AG04449 (cell line): Measurements from ENCODE around the gene MITF.

Source experiments
- CTCF ChIA-PET: fragments of 350-600 bp; formaldehyde crosslinking; extraction: SDS; loops from one replicate; lab custom pipeline; 2021; ENCODE audit warnings: antibody characterized with exemption; lab: Yijun Ruan, JAX
- POLR2A ChIA-PET: fragments of 400-600, 350-600 bp; formaldehyde crosslinking; extraction: SDS; loops from one replicate; lab custom pipeline; 2020; ENCODE audit warnings: antibody characterized with exemption, inconsistent platforms; lab: Yijun Ruan, JAX
- DNase-seq: peaks from one replicate; pipeline ENCODE4 v3.0.0-alpha.2; 2010; ENCODE audit warnings: low read depth, low spot score
- H3K4me3 ChIP-seq: 2 replicates; pipeline ENCODE4 v1.5.1; 2011; ENCODE audit warnings: low read depth, mild to moderate bottlenecking, control low read depth, low read length
- TF ChIP-seq, protein P1 (sequence below): IDR thresholded peaks from one replicate; pipeline ENCODE4 v1.5.1; 2011; ENCODE audit warnings: mild to moderate bottlenecking, moderate library complexity, low read length, control low read depth, inconsistent platforms; ENCODE audit not compliant: insufficient read depth; ENCODE audit errors: missing control alignments

Gene MITF

DNA sequence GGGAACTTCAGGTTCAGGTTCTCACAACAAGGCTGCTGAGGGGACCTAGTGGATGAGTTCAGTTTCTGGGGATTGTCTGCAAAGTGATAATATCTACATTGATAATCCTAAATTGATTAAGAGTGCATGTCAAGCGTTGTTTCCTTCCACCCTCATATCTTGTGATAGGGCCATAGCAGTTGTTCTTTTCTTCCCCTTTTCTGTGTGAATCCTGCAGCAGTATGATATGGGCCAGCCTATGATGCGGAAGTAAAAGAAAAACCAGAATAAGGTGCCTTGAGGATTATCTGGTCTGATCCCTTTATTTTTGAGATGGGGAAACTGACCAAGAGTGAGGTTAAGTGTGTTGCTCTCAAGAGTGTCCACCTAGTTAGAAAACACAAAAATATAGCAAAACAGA, 86.2 kb downstream of the MITF start:
- no peak for DNase-seq
- TF ChIP-seq, protein P1, sequence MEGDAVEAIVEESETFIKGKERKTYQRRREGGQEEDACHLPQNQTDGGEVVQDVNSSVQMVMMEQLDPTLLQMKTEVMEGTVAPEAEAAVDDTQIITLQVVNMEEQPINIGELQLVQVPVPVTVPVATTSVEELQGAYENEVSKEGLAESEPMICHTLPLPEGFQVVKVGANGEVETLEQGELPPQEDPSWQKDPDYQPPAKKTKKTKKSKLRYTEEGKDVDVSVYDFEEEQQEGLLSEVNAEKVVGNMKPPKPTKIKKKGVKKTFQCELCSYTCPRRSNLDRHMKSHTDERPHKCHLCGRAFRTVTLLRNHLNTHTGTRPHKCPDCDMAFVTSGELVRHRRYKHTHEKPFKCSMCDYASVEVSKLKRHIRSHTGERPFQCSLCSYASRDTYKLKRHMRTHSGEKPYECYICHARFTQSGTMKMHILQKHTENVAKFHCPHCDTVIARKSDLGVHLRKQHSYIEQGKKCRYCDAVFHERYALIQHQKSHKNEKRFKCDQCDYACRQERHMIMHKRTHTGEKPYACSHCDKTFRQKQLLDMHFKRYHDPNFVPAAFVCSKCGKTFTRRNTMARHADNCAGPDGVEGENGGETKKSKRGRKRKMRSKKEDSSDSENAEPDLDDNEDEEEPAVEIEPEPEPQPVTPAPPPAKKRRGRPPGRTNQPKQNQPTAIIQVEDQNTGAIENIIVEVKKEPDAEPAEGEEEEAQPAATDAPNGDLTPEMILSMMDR = no peak
- CTCF ChIA-PET = no interaction called here
- POLR2A ChIA-PET = no interaction called here
- no peak overlapping the region for H3K4me3 ChIP-seq

DNA sequence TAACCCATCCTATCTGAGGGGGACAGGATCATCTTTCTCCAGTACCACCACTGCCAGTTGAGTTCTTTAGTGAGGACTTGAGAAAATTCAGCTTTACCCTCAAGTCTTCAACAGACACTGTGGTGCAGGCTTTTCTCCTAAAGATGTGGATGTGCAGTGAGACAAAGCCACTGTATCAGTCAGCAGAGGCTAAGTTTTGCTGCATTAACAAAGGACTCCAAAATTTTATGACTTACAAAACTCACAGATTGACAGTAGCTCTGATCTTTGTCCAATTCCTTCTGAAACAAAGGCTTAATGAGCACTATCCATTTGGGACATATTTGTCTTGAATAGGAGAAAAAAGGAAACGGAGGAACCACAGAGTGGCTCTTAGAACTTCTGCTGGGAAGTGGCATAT, 87.9 kb downstream of the MITF start:
- TF ChIP-seq, protein P1 = no peak
- ChIA-PET CTCF (no interaction called here), POLR2A (no interaction called here)
- H3K4me3 ChIP-seq = no peak overlapping the region
- no peak for DNase-seq

DNA sequence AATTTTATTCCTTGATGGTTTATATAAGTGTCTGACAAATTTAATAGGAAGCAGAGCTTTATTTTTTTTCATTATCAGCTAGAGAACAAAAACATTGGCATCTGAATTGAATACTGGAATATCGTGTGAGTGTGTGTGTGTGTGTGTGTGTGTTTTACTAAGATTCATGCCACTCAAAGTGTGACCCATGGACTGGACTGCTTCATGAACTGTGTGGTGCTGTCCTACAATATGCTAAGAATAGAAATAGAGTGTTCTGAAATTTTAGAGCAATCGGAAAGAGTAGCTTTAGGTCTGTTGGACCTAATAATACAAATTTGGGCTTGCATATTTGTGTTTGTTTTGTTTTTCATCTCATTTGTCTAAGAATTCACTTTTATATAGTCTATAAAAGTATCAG, 89.6 kb downstream of the MITF start:
- TF ChIP-seq, protein P1 = no peak

DNA sequence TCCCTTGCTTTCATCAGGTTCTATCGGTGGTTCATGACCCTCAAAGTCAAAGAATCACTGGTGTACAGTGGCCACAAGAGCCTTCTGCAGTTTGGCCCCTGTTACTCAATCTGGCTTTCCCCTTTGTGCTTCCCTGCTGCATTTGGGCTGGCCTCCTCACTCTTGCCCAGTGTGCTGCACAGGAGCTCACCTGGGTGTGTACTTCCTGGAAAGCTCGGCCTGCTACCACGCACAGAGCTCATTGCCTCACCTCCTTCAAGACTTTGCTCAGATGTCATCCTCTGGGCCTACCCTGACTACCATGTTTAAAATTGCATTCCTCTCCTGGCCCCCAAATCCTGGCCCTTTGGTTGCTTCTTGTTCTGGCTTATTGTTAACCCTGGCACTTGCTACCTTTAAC, 90.9 kb downstream of the MITF start:
- ChIA-PET CTCF (interaction anchor here (0.8 kb wide), 1 partner anchor 25 kb away, joined by 3 read pairs; no protein-coding TSS in a partner anchor), POLR2A (no interaction called here)
- no peak overlapping the region for H3K4me3 ChIP-seq
- no peak for DNase-seq
- TF ChIP-seq, protein P1 = no peak

More for the DNA sequence above, 89.6 kb downstream of the MITF start:
- ChIA-PET CTCF (interaction anchor here (1.1 to 1.5 kb wide), 2 partner anchors 27 to 138 kb away, joined by 4 to 5 read pairs; no protein-coding TSS in a partner anchor), POLR2A (no interaction called here)
- no peak for DNase-seq
- no peak overlapping the region for H3K4me3 ChIP-seq

DNA sequence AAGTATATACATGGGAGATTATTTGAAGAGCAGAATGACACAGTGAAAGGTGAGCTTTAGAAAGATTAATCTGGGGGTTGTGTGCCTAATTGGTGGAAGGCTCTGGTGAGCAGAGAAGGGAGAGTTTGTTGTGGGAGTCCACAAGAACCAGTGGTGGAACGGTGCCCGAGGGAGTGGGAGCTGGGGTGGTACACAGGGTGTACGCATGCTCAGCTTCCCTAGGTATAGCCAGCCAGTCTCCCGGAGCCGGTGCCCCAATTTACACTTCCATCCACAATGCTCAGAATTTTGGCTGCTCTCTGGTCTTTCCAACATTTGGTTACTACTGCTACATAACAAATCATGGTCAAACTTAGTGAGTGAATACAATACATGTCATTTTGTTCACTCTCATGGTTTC, 92.5 kb downstream of the MITF start:
- ChIA-PET POLR2A (no interaction called here), CTCF (no interaction called here)
- no peak overlapping the region for H3K4me3 ChIP-seq
- DNase-seq = no peak
- TF ChIP-seq, protein P1 = no peak

DNA sequence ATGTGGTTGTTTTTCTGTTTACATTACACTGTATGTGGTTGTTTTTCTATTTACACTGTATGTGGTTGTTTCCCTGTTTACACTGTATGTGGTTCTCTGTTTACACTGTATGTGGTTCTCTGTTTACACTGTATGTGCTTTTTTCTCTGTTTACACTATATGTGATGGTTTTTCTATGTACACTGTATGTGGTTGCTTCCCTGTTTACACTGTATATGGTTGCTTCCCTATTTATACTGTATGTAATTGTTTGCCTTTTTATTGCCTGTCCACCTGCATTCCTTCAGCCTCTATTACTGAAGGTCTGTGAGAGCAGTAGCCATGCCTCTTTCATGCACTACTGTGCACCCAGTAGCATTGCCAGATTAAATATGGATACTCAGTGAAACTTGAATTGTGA, 94.3 kb downstream of the MITF start:
- no peak for DNase-seq
- POLR2A ChIA-PET = no interaction called here
- no peak overlapping the region for H3K4me3 ChIP-seq
- TF ChIP-seq, protein P1 = no peak
- CTCF ChIA-PET = no interaction called here
